Neural cell (in vitro differentiated cells): Measurements from ENCODE around the gene TMEM80. TPM values are rescaled to one million over a fixed set of nuclear protein-coding genes. Genes with fewer than 3 reads are reported as not detected.
"Not testable (repeated sequence)": the region's sequence is repeated elsewhere in the genome, so short reads cannot be mapped to it uniquely, and the experiment has no call there.

Experiments
- H2AFZ ChIP-seq: fragments of 200-600, 300-800 bp; sonication (generic), shearing (Covaris generic); 2 replicates; pipeline ENCODE4 v1.6.0; 2014; ENCODE audit warnings: low read depth, mild to moderate bottlenecking, antibody characterized with exemption, low read length, moderate library complexity
- H3F3A ChIP-seq: fragments of 200-600 bp; shearing (Covaris generic); 2 replicates; pipeline ENCODE4 v1.6.1; 2016; ENCODE audit warnings: mild to moderate bottlenecking, moderate library complexity, mixed read lengths, antibody characterized with exemption, low read length; ENCODE audit not compliant: insufficient read depth, poor library complexity, severe bottlenecking
- H3K27ac ChIP-seq: fragments of 200-600, 300-800 bp; sonication (generic), shearing (Covaris generic); 2 replicates; pipeline ENCODE4 v1.5.1; 2014; ENCODE audit warnings: mild to moderate bottlenecking, low read length, moderate library complexity
- H3K27me3 ChIP-seq: fragments of 300-800, 200-600 bp; sonication (generic), shearing (Covaris generic); 2 replicates; pipeline ENCODE4 v1.6.0; 2014; ENCODE audit warnings: mild to moderate bottlenecking, low read depth, low read length, moderate library complexity; ENCODE audit not compliant: insufficient read depth
- H3K36me3 ChIP-seq: fragments of 300-800, 200-600 bp; sonication (generic), shearing (Covaris generic); 2 replicates; pipeline ENCODE4 v1.5.1; 2014; ENCODE audit warnings: mild to moderate bottlenecking, antibody characterized with exemption, low read length, moderate library complexity; ENCODE audit not compliant: insufficient read depth
- H3K4me2 ChIP-seq: fragments of 300-800, 200-600 bp; sonication (generic), shearing (Covaris generic); 2 replicates; pipeline ENCODE4 v1.6.0; 2014; ENCODE audit warnings: mild to moderate bottlenecking, low read length
- H3K4me3 ChIP-seq: fragments of 300-800, 200-600 bp; sonication (generic), shearing (Covaris generic); 2 replicates; pipeline ENCODE4 v1.5.1; 2014; ENCODE audit warnings: mild to moderate bottlenecking, low read length, moderate library complexity
- H3K79me2 ChIP-seq: fragments of 200-600 bp; shearing (Covaris generic); replicated peaks from 2 replicates; pipeline ENCODE4 v1.6.0; 2014; ENCODE audit warnings: mild to moderate bottlenecking, low read length, moderate library complexity; ENCODE audit not compliant: insufficient read depth
- H3K9ac ChIP-seq: fragments of 300-800, 200-600 bp; sonication (generic), shearing (Covaris generic); 2 replicates; pipeline ENCODE4 v1.6.1; 2016; ENCODE audit warnings: mild to moderate bottlenecking, low read length, mixed read lengths
- H3K9me2 ChIP-seq: fragments of 200-600 bp; shearing (Covaris generic); 2 replicates; pipeline ENCODE4 v1.6.1; 2016; ENCODE audit warnings: mild to moderate bottlenecking, low read length, mixed read lengths; ENCODE audit not compliant: insufficient read depth
- H3K9me3 ChIP-seq: fragments of 200-600, 300-800 bp; sonication (generic), shearing (Covaris generic); 2 replicates; pipeline ENCODE4 v1.6.1; 2016; ENCODE audit warnings: mild to moderate bottlenecking, mixed run types, low read length, moderate library complexity, mixed read lengths
- H4K20me1 ChIP-seq: fragments of 200-600 bp; shearing (Covaris generic); 2 replicates; pipeline ENCODE4 v1.6.1; 2016; ENCODE audit warnings: mild to moderate bottlenecking, mixed run types; ENCODE audit not compliant: insufficient read depth
- EP300 ChIP-seq: fragments of 450-650 bp; conservative IDR thresholded peaks from 2 replicates; pipeline ENCODE4 v1.6.1; 2014; ENCODE audit warnings: antibody characterized with exemption, mild to moderate bottlenecking, moderate library complexity; ENCODE audit not compliant: poor library complexity, severe bottlenecking
- EZH2 ChIP-seq: fragments of 200-600, 300-800 bp; shearing (Covaris generic), sonication (generic); IDR thresholded peaks from 2 replicates; pipeline ENCODE4 v1.6.1; 2014; ENCODE audit warnings: antibody characterized with exemption, low read length, borderline replicate concordance, mild to moderate bottlenecking; ENCODE audit not compliant: insufficient read depth, poor library complexity, severe bottlenecking
- MXI1 ChIP-seq: fragments of 450-650 bp; conservative IDR thresholded peaks from 2 replicates; pipeline ENCODE4 v1.6.1; 2014; ENCODE audit warnings: antibody characterized with exemption, mild to moderate bottlenecking; ENCODE audit not compliant: poor library complexity, severe bottlenecking
- POLR2AphosphoS5 ChIP-seq: IDR thresholded peaks from 2 replicates; pipeline ENCODE4 v1.6.1; 2012
- RAD21 ChIP-seq: fragments of 450-650 bp; conservative IDR thresholded peaks from 2 replicates; pipeline ENCODE4 v1.6.1; 2014; ENCODE audit warnings: antibody characterized with exemption, mild to moderate bottlenecking, moderate library complexity
- SMC3 ChIP-seq: fragments of 450-650 bp; conservative IDR thresholded peaks from 2 replicates; pipeline ENCODE4 v1.6.1; 2014; ENCODE audit warnings: antibody characterized with exemption, mild to moderate bottlenecking, moderate library complexity; ENCODE audit not compliant: poor library complexity
- TAF1 ChIP-seq: IDR thresholded peaks from 2 replicates; pipeline ENCODE4 v1.6.1; 2012; ENCODE audit warnings: low read depth
- polyA plus RNA-seq: library from polyadenylated mRNA; depleted of rRNA; stranded (reverse); fragments of >200 nt; gene quantifications from 2 replicates; pipeline ENCODE4 v1.2.3, GENCODE V29; 2014
- TF ChIP-seq, protein P1 (sequence below): IDR thresholded peaks from 2 replicates; pipeline ENCODE4 v1.6.1; 2012; ENCODE audit warnings: borderline replicate concordance
- TF ChIP-seq, protein P2 (sequence below): fragments of 450-650 bp; IDR thresholded peaks from 2 replicates; pipeline ENCODE4 v1.5.1; 2014; ENCODE audit warnings: antibody characterized with exemption, mild to moderate bottlenecking, moderate library complexity; ENCODE audit not compliant: poor library complexity, severe bottlenecking

Gene TMEM80
- polyA plus RNA-seq, 1 donor from 2014 or later: 23.1 TPM

DNA sequence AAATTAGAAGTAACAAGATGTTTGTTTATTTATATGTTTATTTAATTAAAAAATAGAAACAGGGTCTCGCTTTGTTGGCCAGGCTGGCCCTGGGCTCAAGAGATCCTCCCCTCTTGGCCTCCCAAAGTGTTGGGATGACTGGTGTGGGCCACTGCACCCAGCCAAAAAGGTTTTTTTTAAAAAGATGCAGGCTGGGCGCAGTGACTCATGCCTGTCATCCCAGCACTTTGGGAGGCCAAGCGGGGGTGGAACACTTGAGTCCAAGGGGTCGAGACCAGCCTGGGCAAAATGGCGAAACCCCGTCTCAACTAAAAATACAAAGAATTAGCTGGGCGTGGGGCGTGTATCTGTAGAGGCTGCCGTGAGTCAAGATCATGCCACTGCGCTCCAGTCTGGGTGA is 45.1 kb upstream of the TMEM80 start:
- Histone ChIP-seq H3F3A (no peaks in the 10 kb centered on the region), H3K9me2 (no peaks in the 10 kb centered on the region), H3K27me3 (no peaks in the 10 kb centered on the region), H3K36me3 (no peaks in the 10 kb centered on the region), H4K20me1 (no peaks in the 10 kb centered on the region), H2AFZ (no peak overlapping the region), H3K27ac (no peak overlapping the region), H3K9me3 (no peaks in the 10 kb centered on the region), H3K79me2 (no peaks in the 10 kb centered on the region), H3K4me2 (no peak overlapping the region), H3K4me3 (no peak overlapping the region), H3K9ac (no peak overlapping the region)
- TF ChIP-seq EZH2: no peak
- TF ChIP-seq, protein P1, sequence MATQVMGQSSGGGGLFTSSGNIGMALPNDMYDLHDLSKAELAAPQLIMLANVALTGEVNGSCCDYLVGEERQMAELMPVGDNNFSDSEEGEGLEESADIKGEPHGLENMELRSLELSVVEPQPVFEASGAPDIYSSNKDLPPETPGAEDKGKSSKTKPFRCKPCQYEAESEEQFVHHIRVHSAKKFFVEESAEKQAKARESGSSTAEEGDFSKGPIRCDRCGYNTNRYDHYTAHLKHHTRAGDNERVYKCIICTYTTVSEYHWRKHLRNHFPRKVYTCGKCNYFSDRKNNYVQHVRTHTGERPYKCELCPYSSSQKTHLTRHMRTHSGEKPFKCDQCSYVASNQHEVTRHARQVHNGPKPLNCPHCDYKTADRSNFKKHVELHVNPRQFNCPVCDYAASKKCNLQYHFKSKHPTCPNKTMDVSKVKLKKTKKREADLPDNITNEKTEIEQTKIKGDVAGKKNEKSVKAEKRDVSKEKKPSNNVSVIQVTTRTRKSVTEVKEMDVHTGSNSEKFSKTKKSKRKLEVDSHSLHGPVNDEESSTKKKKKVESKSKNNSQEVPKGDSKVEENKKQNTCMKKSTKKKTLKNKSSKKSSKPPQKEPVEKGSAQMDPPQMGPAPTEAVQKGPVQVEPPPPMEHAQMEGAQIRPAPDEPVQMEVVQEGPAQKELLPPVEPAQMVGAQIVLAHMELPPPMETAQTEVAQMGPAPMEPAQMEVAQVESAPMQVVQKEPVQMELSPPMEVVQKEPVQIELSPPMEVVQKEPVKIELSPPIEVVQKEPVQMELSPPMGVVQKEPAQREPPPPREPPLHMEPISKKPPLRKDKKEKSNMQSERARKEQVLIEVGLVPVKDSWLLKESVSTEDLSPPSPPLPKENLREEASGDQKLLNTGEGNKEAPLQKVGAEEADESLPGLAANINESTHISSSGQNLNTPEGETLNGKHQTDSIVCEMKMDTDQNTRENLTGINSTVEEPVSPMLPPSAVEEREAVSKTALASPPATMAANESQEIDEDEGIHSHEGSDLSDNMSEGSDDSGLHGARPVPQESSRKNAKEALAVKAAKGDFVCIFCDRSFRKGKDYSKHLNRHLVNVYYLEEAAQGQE: no peak
- no peak for TF ChIP-seq RAD21
- no peak for TF ChIP-seq MXI1

DNA sequence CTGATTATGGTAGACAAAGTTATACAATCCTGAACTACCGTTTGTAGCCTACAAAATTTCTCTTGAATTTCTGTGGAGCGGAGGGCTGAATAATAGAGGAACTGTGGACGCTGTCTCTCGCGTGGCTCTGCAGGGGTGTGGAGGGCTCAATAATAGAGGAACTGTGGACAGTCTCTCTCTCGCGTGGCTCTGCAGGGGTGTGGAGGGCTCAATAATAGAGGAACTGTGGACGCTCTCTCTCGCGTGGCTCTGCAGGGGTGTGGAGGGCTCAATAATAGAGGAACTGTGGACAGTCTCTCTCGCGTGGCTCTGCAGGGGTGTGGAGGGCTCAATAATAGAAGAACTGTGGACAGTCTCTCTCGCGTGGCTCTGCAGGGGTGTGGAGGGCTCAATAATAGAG is 42.5 kb upstream of the TMEM80 start:
- not testable (repeated sequence) for H2AFZ ChIP-seq, H3K9ac ChIP-seq, H4K20me1 ChIP-seq, H3F3A ChIP-seq, H3K27ac ChIP-seq, H3K79me2 ChIP-seq, H3K9me2 ChIP-seq, H3K4me2 ChIP-seq, H3K36me3 ChIP-seq, H3K4me3 ChIP-seq, H3K27me3 ChIP-seq, H3K9me3 ChIP-seq

DNA sequence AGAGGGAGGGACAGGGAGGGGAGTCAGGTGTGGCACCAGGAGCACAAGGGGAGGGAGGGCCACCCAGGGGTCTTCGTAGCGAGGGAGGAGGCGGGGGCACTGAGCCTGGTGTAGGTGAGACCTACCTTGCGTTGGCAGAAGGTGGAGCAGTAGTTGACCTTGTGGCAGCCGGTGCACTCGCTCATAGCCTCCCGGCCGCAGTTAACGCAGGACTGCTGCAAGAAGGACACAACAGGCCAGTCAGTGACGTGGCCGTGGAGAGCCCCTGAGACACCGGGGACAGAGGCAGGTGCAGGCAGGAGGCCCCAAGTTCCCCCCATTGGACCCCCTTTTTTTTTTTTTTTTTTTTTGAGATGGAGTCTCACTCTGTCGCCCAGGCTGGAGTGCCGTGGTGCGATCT is 41.8 kb upstream of the TMEM80 start:
- TF ChIP-seq RAD21 (no peak), SMC3 (no peak), POLR2AphosphoS5 (no peak), MXI1 (no peak), EZH2 (no peak), EP300 (no peak), TAF1 (no peak)
- TF ChIP-seq, protein P1: no peak
- TF ChIP-seq, protein P2, sequence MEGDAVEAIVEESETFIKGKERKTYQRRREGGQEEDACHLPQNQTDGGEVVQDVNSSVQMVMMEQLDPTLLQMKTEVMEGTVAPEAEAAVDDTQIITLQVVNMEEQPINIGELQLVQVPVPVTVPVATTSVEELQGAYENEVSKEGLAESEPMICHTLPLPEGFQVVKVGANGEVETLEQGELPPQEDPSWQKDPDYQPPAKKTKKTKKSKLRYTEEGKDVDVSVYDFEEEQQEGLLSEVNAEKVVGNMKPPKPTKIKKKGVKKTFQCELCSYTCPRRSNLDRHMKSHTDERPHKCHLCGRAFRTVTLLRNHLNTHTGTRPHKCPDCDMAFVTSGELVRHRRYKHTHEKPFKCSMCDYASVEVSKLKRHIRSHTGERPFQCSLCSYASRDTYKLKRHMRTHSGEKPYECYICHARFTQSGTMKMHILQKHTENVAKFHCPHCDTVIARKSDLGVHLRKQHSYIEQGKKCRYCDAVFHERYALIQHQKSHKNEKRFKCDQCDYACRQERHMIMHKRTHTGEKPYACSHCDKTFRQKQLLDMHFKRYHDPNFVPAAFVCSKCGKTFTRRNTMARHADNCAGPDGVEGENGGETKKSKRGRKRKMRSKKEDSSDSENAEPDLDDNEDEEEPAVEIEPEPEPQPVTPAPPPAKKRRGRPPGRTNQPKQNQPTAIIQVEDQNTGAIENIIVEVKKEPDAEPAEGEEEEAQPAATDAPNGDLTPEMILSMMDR: no peak
- Histone ChIP-seq H3F3A (no peaks in the 10 kb centered on the region), H3K4me2 (no peak overlapping the region), H2AFZ (no peak overlapping the region), H3K27me3 (no peaks in the 10 kb centered on the region), H3K4me3 (no peak overlapping the region), H3K9me3 (no peaks in the 10 kb centered on the region), H3K27ac (no peak overlapping the region), H3K9me2 (no peaks in the 10 kb centered on the region), H3K9ac (no peak overlapping the region), H4K20me1 (no peaks in the 10 kb centered on the region), H3K36me3 (no peaks in the 10 kb centered on the region), H3K79me2 (no peaks in the 10 kb centered on the region)

DNA sequence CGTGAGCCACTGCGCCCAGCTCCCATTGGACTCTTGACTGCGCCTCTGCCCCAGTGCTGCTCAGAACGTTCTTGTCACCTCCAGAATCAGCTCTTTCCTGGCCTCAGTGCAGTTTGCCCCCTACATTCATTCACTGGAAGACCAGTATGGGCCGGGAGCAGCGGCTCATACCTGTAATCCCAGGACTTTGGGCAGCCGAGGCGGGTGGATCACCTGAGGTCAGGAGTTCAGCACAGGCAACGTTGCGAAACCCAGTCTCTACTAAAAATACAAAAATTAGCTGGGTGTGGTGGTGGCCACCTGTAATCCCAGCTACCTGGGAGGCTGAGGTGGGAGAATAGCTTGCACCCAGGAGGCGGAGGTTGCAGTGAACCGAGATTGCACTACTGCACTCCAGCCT is 41.2 kb upstream of the TMEM80 start:
- not testable (repeated sequence) for H3K4me2 ChIP-seq, H2AFZ ChIP-seq, H3K27ac ChIP-seq, H3F3A ChIP-seq, H4K20me1 ChIP-seq, H3K9me2 ChIP-seq, H3K4me3 ChIP-seq, H3K36me3 ChIP-seq, H3K9ac ChIP-seq, H3K27me3 ChIP-seq, H3K9me3 ChIP-seq, H3K79me2 ChIP-seq
